GM12874 (cell line): Measurements from ENCODE around the gene CADPS.

ENCODE experiments used
- TF ChIP-seq, protein P1 (sequence below): IDR thresholded peaks from 2 replicates; pipeline ENCODE4 v1.5.1; 2011; ENCODE audit warnings: low read depth, mild to moderate bottlenecking, control low read depth, low read length, moderate library complexity; ENCODE audit not compliant: insufficient read depth

CADPS gene

DNA sequence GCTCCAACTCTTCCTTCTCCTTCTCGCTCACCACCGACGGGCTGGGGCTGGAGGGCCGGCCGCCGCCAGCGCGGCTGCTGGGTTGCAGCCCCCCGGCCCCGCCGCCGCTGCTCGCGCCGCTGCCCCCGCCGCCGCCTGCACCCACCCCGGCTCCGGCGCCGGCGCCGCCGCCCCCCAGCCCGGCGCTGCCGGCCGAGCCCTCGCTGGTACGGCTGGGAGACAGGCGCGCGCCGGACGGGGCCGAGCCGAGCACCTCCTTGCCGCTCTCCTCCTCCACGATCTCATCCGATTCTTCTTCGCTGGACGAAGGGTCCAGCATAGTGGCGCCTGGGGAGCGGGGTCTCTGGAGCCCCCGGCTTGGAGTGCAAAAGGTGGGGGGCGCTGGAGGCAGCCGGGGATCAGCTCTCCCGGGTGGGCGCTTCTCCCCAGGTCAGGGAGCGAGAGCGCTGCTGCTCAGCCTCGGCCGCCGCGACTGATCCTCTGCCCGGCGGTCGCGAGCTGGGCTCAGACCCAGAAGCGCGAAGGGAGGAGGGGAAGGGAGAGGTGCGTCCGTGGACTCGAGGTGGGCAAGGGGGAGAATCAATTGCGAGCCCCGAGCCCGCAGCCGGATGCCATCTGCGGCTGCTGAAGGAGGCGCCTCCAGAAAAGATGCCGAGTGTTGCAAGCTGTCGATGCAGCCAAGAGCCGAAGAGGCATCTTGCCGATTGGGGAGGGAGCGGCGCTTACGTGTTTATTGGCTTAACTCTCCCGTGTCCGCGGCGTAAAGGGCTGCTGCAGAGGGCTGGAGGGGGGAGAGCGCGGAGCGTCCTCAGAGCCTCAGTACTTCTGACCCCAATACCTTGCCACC is at the start of gene CADPS:
CADPS (minus strand) TSS at position 706 of the 847 bp plus-strand sequence; CDS start at position 319, 387 bp downstream.
- TF ChIP-seq, protein P1, sequence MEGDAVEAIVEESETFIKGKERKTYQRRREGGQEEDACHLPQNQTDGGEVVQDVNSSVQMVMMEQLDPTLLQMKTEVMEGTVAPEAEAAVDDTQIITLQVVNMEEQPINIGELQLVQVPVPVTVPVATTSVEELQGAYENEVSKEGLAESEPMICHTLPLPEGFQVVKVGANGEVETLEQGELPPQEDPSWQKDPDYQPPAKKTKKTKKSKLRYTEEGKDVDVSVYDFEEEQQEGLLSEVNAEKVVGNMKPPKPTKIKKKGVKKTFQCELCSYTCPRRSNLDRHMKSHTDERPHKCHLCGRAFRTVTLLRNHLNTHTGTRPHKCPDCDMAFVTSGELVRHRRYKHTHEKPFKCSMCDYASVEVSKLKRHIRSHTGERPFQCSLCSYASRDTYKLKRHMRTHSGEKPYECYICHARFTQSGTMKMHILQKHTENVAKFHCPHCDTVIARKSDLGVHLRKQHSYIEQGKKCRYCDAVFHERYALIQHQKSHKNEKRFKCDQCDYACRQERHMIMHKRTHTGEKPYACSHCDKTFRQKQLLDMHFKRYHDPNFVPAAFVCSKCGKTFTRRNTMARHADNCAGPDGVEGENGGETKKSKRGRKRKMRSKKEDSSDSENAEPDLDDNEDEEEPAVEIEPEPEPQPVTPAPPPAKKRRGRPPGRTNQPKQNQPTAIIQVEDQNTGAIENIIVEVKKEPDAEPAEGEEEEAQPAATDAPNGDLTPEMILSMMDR, result no peak

- TF ChIP-seq, protein P1, result no peak
Measured at GRCh38 chr3:62923066-62923465, 47.9 kb upstream of the CADPS start.

- TF ChIP-seq, protein P1, result no peak
Measured at GRCh38 chr3:62922326-62922725, 47.1 kb upstream of the CADPS start.

- TF ChIP-seq, protein P1, result no peak
Measured at GRCh38 chr3:62920466-62920784, 45.2 kb upstream of the CADPS start.

GRCh38 chr3:62919784-62920465 is 44.7 kb upstream of the CADPS start:
- TF ChIP-seq, protein P1, result no peak

- TF ChIP-seq, protein P1, result no peak
Measured at GRCh38 chr3:62918777-62919176, 43.6 kb upstream of the CADPS start.

DNA sequence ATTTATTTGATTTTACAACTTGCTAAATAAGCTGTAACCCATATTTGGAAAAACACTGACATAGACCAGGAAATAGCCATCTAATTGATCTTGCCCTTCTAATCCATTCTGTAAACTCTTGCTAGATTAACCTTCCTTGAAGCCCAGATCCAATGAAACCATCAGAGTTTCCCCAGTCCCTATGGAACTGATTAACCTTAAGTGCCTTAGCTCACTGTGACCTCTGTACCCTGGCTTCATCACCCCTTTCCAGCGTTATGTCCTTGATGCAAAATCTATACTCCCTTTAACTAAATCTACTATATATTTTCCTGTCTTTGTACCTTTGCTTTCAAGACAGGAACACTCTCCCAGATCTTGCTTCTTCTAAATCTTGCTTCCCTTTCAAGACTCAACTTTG is 42.9 kb upstream of the CADPS start:
- TF ChIP-seq, protein P1, result no peak
